GM13976 (cell line): ENCODE data around the gene VARS2.

Experiments used
- DNase-seq: peaks from one replicate; pipeline ENCODE4 v3.0.0; 2012; ENCODE audit warnings: low spot score
- in situ Hi-C: fragments of 300-500 bp; cut with MboI; formaldehyde crosslinking; loops from one replicate; pipeline ENCODE4 v1.12.0; 2022; ENCODE audit warnings: low sequenced_read_pairs, mixed read lengths, inconsistent platforms; ENCODE audit not compliant: unreplicated experiment
- TF ChIP-seq, protein P1 (sequence below): IDR thresholded peaks from 2 replicates; pipeline ENCODE4 v1.5.1; 2012; ENCODE audit warnings: borderline replicate concordance, mild to moderate bottlenecking; ENCODE audit not compliant: insufficient read depth; ENCODE audit errors: extremely low read depth, missing control alignments, control extremely low read depth

The VARS2 gene

DNA sequence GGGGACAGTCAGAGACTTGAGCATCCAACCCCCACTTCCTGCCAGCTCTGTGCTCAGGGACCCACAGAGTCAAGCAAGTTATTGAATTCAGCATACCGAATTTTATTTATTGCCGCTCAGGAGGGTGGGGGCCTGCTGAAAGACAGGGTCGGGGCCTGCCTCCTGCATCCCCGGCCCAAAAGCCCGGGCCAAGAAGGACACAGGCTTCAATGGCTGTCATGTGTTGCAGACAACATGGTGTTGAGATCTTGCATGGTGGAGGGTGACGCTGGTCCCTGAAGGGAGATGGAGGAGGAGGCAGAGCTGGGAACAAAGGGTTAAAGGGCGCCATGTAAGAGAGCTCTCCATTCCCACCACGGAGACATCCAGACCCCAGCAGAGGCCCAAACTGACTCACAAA lies 17.2 kb downstream of the VARS2 start:
- in situ Hi-C loops = no loop called here
- no peak for DNase-seq
- TF ChIP-seq, protein P1, sequence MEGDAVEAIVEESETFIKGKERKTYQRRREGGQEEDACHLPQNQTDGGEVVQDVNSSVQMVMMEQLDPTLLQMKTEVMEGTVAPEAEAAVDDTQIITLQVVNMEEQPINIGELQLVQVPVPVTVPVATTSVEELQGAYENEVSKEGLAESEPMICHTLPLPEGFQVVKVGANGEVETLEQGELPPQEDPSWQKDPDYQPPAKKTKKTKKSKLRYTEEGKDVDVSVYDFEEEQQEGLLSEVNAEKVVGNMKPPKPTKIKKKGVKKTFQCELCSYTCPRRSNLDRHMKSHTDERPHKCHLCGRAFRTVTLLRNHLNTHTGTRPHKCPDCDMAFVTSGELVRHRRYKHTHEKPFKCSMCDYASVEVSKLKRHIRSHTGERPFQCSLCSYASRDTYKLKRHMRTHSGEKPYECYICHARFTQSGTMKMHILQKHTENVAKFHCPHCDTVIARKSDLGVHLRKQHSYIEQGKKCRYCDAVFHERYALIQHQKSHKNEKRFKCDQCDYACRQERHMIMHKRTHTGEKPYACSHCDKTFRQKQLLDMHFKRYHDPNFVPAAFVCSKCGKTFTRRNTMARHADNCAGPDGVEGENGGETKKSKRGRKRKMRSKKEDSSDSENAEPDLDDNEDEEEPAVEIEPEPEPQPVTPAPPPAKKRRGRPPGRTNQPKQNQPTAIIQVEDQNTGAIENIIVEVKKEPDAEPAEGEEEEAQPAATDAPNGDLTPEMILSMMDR = no peak

DNA sequence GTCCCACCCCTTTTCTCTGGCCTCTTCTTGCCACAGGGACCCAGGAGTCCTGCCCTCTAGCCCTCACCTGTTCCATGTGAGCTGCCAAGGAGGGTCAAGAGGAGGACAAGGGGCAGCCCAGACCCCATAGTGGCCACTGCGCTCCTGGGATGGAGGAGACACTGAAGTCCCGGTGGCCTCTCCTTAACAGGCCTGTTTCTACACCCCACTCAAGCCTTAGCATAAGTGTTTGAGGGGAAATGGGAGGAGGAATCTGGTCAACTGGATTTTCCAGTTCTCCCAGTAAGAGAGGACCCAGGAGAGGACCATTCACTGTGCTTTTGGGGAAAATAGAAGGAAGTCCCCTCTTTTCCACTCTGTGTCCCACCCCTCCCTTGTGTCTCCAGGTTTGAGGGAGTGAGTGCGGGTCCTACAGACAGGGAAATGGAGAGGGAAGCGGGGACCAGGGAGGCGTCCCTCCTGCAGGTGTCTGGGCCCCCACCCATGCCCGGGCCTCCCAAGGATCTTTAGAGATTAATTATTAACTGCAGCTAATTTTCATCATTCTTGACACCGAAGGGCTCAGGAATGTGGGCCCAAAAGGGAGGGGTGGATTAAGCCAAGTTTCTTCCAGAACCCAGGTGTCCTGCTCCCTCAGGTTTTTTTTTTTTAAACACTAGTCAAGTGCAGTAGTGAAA lies 18.1 kb downstream of the VARS2 start, which contains the start of gene SFTA2:
Gene SFTA2 (minus strand): TSS at position 202 of the 677 bp plus-strand sequence. CDS start 74 bp downstream, at position 128.
- TF ChIP-seq, protein P1 = no peak
- in situ Hi-C loops = no loop called here
- no peak for DNase-seq

DNA sequence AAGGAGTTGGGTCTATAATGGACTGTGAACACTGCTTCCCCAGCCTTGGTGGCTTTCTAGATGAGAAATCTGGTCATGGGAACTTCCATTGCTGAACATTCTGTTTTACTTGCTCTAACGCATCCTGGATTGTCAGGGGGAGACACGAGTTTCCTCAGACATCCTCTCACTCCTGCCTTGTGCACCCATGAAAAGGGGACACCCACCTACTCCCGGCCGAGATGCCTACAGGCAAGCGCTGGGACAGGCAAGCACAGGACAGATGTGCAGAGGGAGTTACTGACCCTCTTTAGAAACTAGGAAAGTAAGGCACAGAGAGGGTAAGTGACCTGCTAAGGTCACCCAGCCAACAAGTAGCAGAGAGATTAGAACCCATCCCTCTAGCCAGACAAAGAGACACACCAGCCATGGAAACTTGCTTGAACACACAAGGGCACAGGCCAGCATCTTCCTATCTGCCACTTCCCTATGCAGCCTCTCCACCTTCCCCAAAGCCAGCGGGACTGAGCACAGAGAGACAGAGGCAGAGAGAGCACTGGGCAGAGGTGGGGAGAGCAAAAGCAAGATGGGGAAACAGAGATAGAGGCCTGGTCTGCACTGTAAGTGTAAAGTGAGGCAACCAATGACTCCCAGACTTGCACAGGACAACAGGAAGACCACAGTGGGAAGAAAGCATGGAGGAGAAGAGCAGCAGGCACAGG lies 18.8 kb downstream of the VARS2 start:
- DNase-seq = no peak
- in situ Hi-C loops = no loop called here
- TF ChIP-seq, protein P1 = no peak

DNA sequence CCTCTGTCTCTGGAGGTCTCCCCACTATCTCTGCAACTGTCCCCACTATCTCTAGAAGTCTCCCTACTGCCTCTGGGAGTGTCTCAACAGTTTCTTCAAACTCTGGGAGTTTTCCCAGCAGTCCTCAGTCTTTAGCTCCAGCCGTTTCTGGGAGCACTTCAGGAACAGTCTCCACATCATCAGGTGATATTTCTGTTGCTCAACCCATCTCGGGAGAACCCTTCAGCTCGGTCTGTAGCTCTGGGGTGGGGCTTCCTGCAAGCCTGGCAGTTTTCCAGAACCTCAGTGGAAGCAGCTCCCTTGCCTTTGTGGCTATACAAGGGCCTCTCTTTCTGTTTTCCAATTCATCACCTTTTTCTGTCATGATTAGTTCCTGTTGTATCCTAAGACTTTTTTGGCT lies 21.0 kb downstream of the VARS2 start:
- in situ Hi-C loops = no loop called here
- TF ChIP-seq, protein P1 = no peak
- no peak for DNase-seq

DNA sequence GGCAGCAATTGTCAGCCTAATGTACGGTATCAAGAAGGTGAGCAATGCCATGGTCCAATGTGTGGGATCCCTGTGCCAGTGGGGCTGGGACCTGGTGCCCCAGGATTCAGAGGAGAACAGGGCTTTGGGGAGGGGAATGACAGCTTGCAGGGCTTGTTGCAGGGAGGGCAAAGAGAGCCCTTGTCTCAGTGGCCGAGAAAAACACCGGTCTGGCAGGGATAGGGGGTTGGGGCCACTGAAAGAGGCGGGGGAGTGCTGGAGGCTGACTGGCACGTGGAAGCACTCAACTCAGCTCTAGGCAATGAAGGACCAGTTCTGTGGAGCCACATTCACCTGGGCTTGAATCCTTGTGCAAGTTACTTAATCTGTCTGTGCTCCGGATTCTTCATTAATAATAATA lies 23.2 kb downstream of the VARS2 start:
- in situ Hi-C loops = no loop called here
- TF ChIP-seq, protein P1 = no peak
- no peak for DNase-seq

DNA sequence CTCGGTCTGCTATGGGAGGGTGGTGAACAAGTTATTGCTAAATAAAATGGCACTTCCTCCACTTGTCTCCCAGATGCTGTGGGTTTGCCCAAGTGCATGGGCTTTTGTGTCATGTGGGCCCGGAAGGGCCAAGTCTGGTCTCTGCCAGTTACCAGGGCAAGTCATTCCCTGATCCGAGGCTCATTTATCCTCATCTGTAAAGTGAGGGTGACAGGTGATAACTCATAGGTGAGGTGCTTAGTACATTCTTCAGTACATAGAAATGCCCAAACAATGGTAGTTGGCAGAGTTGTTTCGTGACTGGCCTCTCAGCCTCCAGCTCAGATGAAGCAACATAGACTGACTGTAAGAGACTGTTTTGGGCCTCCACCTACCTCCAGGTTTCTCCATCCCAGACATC lies 24.7 kb downstream of the VARS2 start:
- TF ChIP-seq, protein P1 = no peak
- no peak for DNase-seq
- in situ Hi-C loops = no loop called here
